Retinal pigment epithelial cell (primary cell): ENCODE measurements around the gene BAHCC1.
A peak's percentile ranks its signal among the peaks of the same experiment; 100 is the strongest.

Source experiments
- DNase-seq: peaks from one replicate; pipeline ENCODE4 v3.0.0-alpha.2; 2010; ENCODE audit warnings: low read depth
- H3K4me3 ChIP-seq: 2 replicates; pipeline ENCODE4 v1.5.1; 2011; ENCODE audit warnings: mild to moderate bottlenecking, low read length, control low read depth, moderate library complexity
- TF ChIP-seq, protein P1 (sequence below): conservative IDR thresholded peaks from 2 replicates; pipeline ENCODE4 v1.5.1; 2011; ENCODE audit warnings: low read depth, low read length, control low read depth, inconsistent platforms

Gene BAHCC1

GRCh38 chr17:81402530-81402941 is 7.3 kb downstream of the BAHCC1 start:
- TF ChIP-seq, protein P1, sequence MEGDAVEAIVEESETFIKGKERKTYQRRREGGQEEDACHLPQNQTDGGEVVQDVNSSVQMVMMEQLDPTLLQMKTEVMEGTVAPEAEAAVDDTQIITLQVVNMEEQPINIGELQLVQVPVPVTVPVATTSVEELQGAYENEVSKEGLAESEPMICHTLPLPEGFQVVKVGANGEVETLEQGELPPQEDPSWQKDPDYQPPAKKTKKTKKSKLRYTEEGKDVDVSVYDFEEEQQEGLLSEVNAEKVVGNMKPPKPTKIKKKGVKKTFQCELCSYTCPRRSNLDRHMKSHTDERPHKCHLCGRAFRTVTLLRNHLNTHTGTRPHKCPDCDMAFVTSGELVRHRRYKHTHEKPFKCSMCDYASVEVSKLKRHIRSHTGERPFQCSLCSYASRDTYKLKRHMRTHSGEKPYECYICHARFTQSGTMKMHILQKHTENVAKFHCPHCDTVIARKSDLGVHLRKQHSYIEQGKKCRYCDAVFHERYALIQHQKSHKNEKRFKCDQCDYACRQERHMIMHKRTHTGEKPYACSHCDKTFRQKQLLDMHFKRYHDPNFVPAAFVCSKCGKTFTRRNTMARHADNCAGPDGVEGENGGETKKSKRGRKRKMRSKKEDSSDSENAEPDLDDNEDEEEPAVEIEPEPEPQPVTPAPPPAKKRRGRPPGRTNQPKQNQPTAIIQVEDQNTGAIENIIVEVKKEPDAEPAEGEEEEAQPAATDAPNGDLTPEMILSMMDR = no peak
- no peak for DNase-seq
- H3K4me3 ChIP-seq = no peak overlapping the region

- DNase-seq = no peak
- TF ChIP-seq, protein P1 = peak; percentile 44
- no peak overlapping the region for H3K4me3 ChIP-seq
Measured at GRCh38 chr17:81402981-81403467, 7.8 kb downstream of the BAHCC1 start.

DNA sequence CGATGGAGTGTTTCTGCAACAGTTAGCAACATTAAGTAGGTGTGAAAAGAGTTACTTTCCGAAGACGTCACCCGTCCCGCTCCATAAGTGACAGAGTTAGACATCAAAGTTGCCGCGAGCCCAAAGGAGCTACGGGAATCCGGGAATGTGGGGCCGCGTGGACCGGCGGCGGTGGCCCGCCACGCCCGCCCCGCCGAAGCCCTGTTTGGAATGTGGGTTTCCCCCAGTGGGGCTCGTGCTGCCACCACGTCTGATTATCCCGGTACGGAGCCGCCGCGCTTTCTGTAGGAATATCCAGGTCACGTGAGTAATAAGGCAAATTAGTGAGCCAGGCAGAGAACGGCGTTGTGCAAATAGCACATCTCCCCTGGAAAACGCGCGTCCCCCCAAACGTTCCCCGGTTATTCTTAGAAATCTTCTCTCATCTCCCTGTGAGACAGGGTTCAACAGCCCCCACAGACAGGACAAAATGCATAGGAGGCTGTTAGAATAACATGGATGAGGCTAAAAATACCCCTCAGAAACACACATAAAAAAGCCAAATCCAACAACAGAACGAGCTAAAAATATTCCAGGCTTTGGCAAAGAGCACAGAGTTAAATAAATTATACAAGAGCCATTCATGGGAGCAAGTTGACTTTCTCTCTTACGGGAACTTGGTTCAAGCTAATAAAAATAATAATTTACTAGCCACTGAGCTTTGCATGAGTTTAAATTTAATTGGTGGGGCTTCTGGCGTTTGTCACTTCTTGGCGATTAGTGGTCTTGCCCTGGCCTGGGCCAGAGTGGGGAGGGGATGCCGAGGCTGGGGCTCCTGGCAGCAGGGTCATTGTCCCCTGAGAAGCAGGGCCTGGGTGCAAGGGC is 8.6 kb downstream of the BAHCC1 start:
- TF ChIP-seq, protein P1 = no peak
- no peak for DNase-seq
- peak overlapping the region; percentile 19 for H3K4me3 ChIP-seq

DNA sequence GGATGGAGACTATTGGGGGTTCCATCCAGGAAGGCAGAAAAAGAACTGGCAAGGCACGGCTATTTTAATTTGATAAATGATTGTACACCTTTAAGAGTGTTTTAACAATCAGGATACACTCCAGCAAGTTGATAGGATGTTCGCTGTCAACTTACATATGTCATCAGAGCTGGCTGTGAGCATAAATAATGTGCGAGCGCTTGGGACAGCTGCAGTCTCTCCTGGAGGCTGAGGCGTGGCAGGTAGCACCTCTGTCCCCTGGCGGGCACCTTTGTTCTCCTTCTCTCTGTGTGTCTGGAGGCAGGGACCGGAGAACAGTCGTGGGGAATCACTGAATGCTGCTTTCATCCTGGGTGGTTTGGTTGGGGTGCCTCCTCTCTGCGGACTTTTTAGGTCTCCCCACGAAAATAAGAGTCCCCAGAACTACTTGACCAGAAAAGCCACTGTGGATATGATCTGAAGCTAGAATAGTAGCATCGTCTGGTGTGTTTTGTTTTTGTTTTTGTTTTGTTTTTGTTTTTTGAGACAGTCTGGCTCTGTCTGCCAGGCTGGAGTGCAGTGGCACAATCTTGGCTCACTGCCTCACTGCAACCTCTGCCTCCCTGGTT is 9.4 kb downstream of the BAHCC1 start:
- H3K4me3 ChIP-seq = no peak overlapping the region

GRCh38 chr17:81405411-81405872 is 10.2 kb downstream of the BAHCC1 start:
- no peak overlapping the region for H3K4me3 ChIP-seq
- DNase-seq = no peak
- TF ChIP-seq, protein P1 = no peak

More for the DNA sequence above, 9.4 kb downstream of the BAHCC1 start:
- no peak for DNase-seq
- TF ChIP-seq, protein P1 = no peak

DNA sequence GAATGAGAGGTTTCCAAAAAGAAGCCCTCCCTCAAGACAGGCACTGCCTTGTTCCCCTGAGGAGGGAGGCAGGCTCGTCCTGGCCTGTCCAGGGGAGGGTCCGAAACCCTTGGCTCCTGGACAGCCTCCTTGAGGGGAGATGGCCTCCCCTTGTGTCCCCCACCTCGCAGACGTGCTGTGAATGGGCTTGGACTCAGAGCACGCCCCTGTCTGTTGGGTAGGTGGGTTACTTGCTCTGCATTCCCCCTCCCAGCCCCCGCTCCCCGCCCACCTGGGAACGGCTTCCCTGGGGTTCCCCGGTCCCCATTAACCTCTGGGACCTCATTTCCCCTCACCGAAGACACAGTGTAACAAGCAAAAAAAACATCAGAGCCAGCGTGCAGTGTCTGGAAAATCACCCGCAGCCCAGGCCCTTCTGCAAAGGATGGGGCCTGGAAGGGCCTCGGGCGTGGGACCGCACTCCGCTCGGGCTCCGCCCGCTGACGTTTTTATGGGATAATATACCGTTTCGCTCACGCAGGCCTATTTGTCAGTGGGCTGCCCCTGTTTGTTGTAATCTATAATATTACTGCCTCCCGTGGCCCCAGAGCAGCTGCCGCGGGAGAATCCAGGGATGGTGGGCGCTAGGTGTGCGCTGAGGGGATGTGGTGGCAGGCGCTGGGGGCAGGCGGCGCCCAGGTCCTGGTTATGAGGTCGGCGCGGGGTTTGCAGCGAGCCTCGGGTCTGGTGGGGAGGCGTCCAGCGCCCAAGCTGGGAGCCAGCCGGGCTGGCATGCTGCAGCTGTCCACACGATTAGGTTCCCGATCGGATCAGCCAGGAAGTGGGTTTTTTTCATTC is 11.1 kb downstream of the BAHCC1 start:
- DNase-seq = no peak
- no peak overlapping the region for H3K4me3 ChIP-seq
- TF ChIP-seq, protein P1 = no peak
